ENCODE measurements around the gene EFHC2.

GRCh38 chrX:44282753-44283152 lies 60.7 kb downstream of the EFHC2 start:
- TF ChIP-seq CTCF (IDR thresholded peaks at IDR 0.05; ENCODE audit: low read depth, low read length): no peak
- TF ChIP-seq EZH2phosphoT487 (IDR thresholded peaks at IDR 0.05; ENCODE audit: low read depth): no peak
